HepG2 (cell line): ENCODE results near the gene CACNA1F. TPM values are rescaled to one million over a fixed set of nuclear protein-coding genes. Genes with fewer than 3 reads are reported as not detected.

Experiments used
- ASH2L ChIP-seq: fragments of 300-600, 200-600 bp; sonication (generic); IDR thresholded peaks from 2 replicates; pipeline ENCODE4 v1.7.0; 2017; ENCODE audit warnings: low read depth, mild to moderate bottlenecking, moderate library complexity, mixed read lengths, low read length; ENCODE audit not compliant: insufficient read length
- CCDC6 ChIP-seq: sonication (generic); formaldehyde crosslinking; IDR thresholded peaks from 2 replicates; pipeline ENCODE4 v1.8.1; 2022; ENCODE audit warnings: mild to moderate bottlenecking, missing genetic modification reagents, moderate library complexity
- FOXM1 ChIP-seq: sonication (generic); formaldehyde crosslinking; IDR thresholded peaks from 2 replicates; pipeline ENCODE4 v1.5.0; 2020; ENCODE audit warnings: missing genetic modification reagents
- MYNN ChIP-seq: sonication (generic); formaldehyde crosslinking; IDR thresholded peaks from 2 replicates; pipeline ENCODE4 v1.4.0; 2020; ENCODE audit warnings: mild to moderate bottlenecking, low read depth, missing genetic modification reagents
- NFKB2 ChIP-seq: sonication (generic); formaldehyde crosslinking; IDR thresholded peaks from 2 replicates; pipeline ENCODE4 v1.4.0; 2020; ENCODE audit warnings: missing genetic modification reagents, borderline replicate concordance
- ZBTB38 ChIP-seq: sonication (generic); formaldehyde crosslinking; IDR thresholded peaks from 2 replicates; pipeline ENCODE4 v1.5.1; 2020; ENCODE audit warnings: mild to moderate bottlenecking, missing genetic modification reagents
- ZFP36L1 ChIP-seq: sonication (generic); formaldehyde crosslinking; IDR thresholded peaks from 2 replicates; pipeline ENCODE4 v1.8.0; 2022; ENCODE audit warnings: mild to moderate bottlenecking, missing genetic modification reagents, moderate library complexity
- ZFP36L2 ChIP-seq: sonication (generic); formaldehyde crosslinking; IDR thresholded peaks from 2 replicates; pipeline ENCODE4 v1.4.0; 2020; ENCODE audit warnings: missing genetic modification reagents
- ZFP62 ChIP-seq: sonication (generic); formaldehyde crosslinking; IDR thresholded peaks from 2 replicates; pipeline ENCODE4 v1.4.0; 2020; ENCODE audit warnings: missing genetic modification reagents
- ZNF670 ChIP-seq: sonication (generic); formaldehyde crosslinking; IDR thresholded peaks from 2 replicates; pipeline ENCODE4 v1.8.0; 2022; ENCODE audit warnings: mild to moderate bottlenecking, missing genetic modification reagents, borderline replicate concordance
- polyA plus RNA-seq, 8 experiments: library from polyadenylated mRNA; depleted of rRNA in 3 of 8; stranded (reverse) in 7 of 8; unstranded in 1 of 8; fragments of >200 nt; fragmentation: Illumina TruSeq in 4 of 8; extraction: Trizol in 4 of 8; gene quantifications; 2 replicates each; pipeline versions ENCODE4 v1.2.1 to v1.2.3, GENCODE V29; 2011 to 2016; ENCODE audit warnings: low read depth in 4 of 8, missing spikeins in 1 of 8, mixed read lengths in 1 of 8; ENCODE audit not compliant: insufficient read depth in 1 of 8
- total RNA-seq, 5 experiments: library from RNA; depleted of rRNA; stranded (reverse); fragments of >200 nt; fragmentation: Illumina TruSeq; extraction: Trizol; gene quantifications; 2 replicates each; pipeline ENCODE4 v1.2.3, GENCODE V29; 2016; ENCODE audit warnings: low read depth in 1 of 5
- TF ChIP-seq, protein P1 (sequence below): sonication (generic); formaldehyde crosslinking; IDR thresholded peaks from 2 replicates; pipeline ENCODE4 v1.5.0; 2020; ENCODE audit warnings: mild to moderate bottlenecking, missing genetic modification reagents
- TF ChIP-seq, protein P2 (sequence below): sonication (generic); formaldehyde crosslinking; IDR thresholded peaks from 2 replicates; pipeline ENCODE4 v1.9.0; 2021; ENCODE audit warnings: missing genetic modification reagents, borderline replicate concordance
- TF ChIP-seq, protein P3 (sequence below): sonication (generic); formaldehyde crosslinking; IDR thresholded peaks from 2 replicates; pipeline ENCODE4 v1.5.0; 2020; ENCODE audit warnings: missing genetic modification reagents
- TF ChIP-seq, protein P4 (sequence below): sonication (generic); formaldehyde crosslinking; IDR thresholded peaks from 2 replicates; pipeline ENCODE4 v1.5.1; 2020; ENCODE audit warnings: mild to moderate bottlenecking, missing genetic modification reagents, borderline replicate concordance
- TF ChIP-seq, protein P5 (sequence below): conservative IDR thresholded peaks from 2 replicates; pipeline ENCODE4 v1.6.1; 2018; ENCODE audit warnings: missing genetic modification reagents

Gene CACNA1F
- total and polyA plus RNA-seq, 2 of the 13 experiments (the other 11 are each of a cell fraction or from before 2014, with no cell fraction given), result 0.03 TPM; not detected in 1

DNA sequence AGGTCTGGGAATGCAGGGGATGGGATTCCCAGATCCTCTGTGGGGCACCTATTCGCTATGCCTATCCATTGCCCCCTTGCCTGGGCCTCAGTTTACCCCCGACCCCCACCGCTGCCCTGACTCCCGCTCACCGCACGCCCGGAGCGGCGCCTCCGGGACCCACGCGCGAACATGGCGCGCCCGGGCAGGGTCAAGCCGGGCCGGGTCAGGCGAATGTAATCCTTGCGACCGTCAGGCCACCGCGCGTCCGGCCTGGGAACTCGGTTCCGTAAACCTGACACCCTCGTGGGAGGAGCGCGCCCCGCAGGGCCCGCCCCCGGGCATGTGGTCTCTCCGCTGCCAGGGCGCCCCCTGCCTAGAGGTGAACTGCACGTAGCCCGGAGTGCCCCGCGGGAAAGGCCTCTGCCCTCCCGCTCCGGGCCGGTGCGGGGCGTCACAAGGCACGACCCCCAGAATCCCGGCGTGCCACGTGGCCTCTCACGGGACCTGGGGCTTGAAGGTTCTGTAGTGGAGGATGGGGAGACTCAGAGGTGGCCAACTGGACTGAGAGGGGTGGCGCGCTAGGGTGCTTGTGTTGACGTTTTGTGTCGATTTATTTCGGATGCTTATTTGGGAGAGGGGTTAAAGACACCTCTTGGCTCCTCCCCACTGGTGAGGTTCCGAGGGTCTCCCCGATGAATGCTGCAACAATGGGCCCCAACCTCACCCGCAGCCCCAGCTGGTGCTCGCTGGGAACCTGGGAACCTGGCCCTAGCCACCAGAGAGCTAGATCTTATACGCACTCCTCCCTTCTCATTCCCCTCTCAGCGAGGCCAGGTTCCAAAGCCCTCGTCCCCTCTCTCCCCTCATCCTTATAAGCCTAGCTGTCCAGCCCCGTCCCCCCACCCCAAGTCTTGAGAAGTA, 46.8 kb downstream of the CACNA1F start, which contains the start of gene PRICKLE3 (continued):
- TF ChIP-seq ZFP62 (CRISPR knock-in tag) (no peak), ASH2L (no peak), MYNN (CRISPR knock-in tag) (no peak), ZFP36L2 (CRISPR knock-in tag) (no peak), FOXM1 (CRISPR knock-in tag) (no peak), ZBTB38 (CRISPR knock-in tag) (peak; percentile 88), NFKB2 (CRISPR knock-in tag) (no peak; the same call in 1 of the 2 replicates), ZNF670 (CRISPR knock-in tag) (no peak), CCDC6 (CRISPR knock-in tag) (0 out of 2 replicates have a peak, but pooled peaks have one; percentile 61), ZFP36L1 (CRISPR knock-in tag) (no peak)
- TF ChIP-seq, protein P1, sequence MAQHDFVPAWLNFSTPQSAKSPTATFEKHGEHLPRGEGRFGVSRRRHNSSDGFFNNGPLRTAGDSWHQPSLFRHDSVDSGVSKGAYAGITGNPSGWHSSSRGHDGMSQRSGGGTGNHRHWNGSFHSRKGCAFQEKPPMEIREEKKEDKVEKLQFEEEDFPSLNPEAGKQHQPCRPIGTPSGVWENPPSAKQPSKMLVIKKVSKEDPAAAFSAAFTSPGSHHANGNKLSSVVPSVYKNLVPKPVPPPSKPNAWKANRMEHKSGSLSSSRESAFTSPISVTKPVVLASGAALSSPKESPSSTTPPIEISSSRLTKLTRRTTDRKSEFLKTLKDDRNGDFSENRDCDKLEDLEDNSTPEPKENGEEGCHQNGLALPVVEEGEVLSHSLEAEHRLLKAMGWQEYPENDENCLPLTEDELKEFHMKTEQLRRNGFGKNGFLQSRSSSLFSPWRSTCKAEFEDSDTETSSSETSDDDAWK (CRISPR knock-in tag), result no peak
- TF ChIP-seq, protein P2, sequence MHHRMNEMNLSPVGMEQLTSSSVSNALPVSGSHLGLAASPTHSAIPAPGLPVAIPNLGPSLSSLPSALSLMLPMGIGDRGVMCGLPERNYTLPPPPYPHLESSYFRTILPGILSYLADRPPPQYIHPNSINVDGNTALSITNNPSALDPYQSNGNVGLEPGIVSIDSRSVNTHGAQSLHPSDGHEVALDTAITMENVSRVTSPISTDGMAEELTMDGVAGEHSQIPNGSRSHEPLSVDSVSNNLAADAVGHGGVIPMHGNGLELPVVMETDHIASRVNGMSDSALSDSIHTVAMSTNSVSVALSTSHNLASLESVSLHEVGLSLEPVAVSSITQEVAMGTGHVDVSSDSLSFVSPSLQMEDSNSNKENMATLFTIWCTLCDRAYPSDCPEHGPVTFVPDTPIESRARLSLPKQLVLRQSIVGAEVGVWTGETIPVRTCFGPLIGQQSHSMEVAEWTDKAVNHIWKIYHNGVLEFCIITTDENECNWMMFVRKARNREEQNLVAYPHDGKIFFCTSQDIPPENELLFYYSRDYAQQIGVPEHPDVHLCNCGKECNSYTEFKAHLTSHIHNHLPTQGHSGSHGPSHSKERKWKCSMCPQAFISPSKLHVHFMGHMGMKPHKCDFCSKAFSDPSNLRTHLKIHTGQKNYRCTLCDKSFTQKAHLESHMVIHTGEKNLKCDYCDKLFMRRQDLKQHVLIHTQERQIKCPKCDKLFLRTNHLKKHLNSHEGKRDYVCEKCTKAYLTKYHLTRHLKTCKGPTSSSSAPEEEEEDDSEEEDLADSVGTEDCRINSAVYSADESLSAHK (CRISPR knock-in tag), result no peak
- TF ChIP-seq, protein P3, sequence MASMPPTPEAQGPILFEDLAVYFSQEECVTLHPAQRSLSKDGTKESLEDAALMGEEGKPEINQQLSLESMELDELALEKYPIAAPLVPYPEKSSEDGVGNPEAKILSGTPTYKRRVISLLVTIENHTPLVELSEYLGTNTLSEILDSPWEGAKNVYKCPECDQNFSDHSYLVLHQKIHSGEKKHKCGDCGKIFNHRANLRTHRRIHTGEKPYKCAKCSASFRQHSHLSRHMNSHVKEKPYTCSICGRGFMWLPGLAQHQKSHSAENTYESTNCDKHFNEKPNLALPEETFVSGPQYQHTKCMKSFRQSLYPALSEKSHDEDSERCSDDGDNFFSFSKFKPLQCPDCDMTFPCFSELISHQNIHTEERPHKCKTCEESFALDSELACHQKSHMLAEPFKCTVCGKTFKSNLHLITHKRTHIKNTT (CRISPR knock-in tag), result no peak
- TF ChIP-seq, protein P4, sequence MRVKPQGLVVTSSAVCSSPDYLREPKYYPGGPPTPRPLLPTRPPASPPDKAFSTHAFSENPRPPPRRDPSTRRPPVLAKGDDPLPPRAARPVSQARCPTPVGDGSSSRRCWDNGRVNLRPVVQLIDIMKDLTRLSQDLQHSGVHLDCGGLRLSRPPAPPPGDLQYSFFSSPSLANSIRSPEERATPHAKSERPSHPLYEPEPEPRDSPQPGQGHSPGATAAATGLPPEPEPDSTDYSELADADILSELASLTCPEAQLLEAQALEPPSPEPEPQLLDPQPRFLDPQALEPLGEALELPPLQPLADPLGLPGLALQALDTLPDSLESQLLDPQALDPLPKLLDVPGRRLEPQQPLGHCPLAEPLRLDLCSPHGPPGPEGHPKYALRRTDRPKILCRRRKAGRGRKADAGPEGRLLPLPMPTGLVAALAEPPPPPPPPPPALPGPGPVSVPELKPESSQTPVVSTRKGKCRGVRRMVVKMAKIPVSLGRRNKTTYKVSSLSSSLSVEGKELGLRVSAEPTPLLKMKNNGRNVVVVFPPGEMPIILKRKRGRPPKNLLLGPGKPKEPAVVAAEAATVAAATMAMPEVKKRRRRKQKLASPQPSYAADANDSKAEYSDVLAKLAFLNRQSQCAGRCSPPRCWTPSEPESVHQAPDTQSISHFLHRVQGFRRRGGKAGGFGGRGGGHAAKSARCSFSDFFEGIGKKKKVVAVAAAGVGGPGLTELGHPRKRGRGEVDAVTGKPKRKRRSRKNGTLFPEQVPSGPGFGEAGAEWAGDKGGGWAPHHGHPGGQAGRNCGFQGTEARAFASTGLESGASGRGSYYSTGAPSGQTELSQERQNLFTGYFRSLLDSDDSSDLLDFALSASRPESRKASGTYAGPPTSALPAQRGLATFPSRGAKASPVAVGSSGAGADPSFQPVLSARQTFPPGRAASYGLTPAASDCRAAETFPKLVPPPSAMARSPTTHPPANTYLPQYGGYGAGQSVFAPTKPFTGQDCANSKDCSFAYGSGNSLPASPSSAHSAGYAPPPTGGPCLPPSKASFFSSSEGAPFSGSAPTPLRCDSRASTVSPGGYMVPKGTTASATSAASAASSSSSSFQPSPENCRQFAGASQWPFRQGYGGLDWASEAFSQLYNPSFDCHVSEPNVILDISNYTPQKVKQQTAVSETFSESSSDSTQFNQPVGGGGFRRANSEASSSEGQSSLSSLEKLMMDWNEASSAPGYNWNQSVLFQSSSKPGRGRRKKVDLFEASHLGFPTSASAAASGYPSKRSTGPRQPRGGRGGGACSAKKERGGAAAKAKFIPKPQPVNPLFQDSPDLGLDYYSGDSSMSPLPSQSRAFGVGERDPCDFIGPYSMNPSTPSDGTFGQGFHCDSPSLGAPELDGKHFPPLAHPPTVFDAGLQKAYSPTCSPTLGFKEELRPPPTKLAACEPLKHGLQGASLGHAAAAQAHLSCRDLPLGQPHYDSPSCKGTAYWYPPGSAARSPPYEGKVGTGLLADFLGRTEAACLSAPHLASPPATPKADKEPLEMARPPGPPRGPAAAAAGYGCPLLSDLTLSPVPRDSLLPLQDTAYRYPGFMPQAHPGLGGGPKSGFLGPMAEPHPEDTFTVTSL (CRISPR knock-in tag), result no peak
- TF ChIP-seq, protein P5, sequence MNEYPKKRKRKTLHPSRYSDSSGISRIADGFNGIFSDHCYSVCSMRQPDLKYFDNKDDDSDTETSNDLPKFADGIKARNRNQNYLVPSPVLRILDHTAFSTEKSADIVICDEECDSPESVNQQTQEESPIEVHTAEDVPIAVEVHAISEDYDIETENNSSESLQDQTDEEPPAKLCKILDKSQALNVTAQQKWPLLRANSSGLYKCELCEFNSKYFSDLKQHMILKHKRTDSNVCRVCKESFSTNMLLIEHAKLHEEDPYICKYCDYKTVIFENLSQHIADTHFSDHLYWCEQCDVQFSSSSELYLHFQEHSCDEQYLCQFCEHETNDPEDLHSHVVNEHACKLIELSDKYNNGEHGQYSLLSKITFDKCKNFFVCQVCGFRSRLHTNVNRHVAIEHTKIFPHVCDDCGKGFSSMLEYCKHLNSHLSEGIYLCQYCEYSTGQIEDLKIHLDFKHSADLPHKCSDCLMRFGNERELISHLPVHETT (CRISPR knock-in tag), result no peak
